ENCODE measurements around the gene SVIL.
"Not testable (repeated sequence)": the region's sequence is repeated elsewhere in the genome, so short reads cannot be mapped to it uniquely, and the experiment has no call there.

The SVIL gene

GRCh38 chr10:29600821-29601220, 34.0 kb downstream of the SVIL start:
- no peak for DNase-seq

- no peak for DNase-seq
Measured at GRCh38 chr10:29600067-29600466, 34.7 kb downstream of the SVIL start.

- DNase-seq, result no peak
Measured at GRCh38 chr10:29598851-29599311, 35.9 kb downstream of the SVIL start.

GRCh38 chr10:29596826-29597225, 37.9 kb downstream of the SVIL start:
- DNase-seq, result no peak

GRCh38 chr10:29596356-29596755, 38.4 kb downstream of the SVIL start:
- no peak for DNase-seq

GRCh38 chr10:29595636-29596225, 39.0 kb downstream of the SVIL start:
- no peak for DNase-seq

GRCh38 chr10:29595146-29595545, 39.6 kb downstream of the SVIL start:
- no peak for DNase-seq

- no peak for DNase-seq
Measured at GRCh38 chr10:29591651-29591968, 43.2 kb downstream of the SVIL start.

GRCh38 chr10:29590915-29591650, 43.7 kb downstream of the SVIL start:
- DNase-seq, result no peak

GRCh38 chr10:29588629-29589421, 45.9 kb downstream of the SVIL start:
- no peak for DNase-seq

GRCh38 chr10:29587750-29588628, 46.8 kb downstream of the SVIL start:
- DNase-seq, result not testable (repeated sequence)

- not testable (repeated sequence) for DNase-seq
Measured at GRCh38 chr10:29587102-29587749, 47.5 kb downstream of the SVIL start.

GRCh38 chr10:29586509-29586908, 48.3 kb downstream of the SVIL start:
- no peak for DNase-seq

- no peak for DNase-seq
Measured at GRCh38 chr10:29585488-29585976, 49.2 kb downstream of the SVIL start.

- DNase-seq, result no peak
Measured at GRCh38 chr10:29584436-29584835, 50.3 kb downstream of the SVIL start.

- DNase-seq, result no peak
Measured at GRCh38 chr10:29583674-29584073, 51.1 kb downstream of the SVIL start.

- DNase-seq, result not testable (repeated sequence)
Measured at GRCh38 chr10:29582769-29583168, 52.0 kb downstream of the SVIL start.

GRCh38 chr10:29579455-29579970, 55.3 kb downstream of the SVIL start:
- no peak for DNase-seq

- DNase-seq, result no peak
Measured at GRCh38 chr10:29578457-29578856, 56.3 kb downstream of the SVIL start.

GRCh38 chr10:29576681-29577080, 58.1 kb downstream of the SVIL start:
- no peak for DNase-seq

- no peak for DNase-seq
Measured at GRCh38 chr10:29575098-29575455, 59.7 kb downstream of the SVIL start.
